Measurements from ENCODE around the gene B3GNT3.

GRCh38 chr19:17859533-17860330 lies 64.8 kb downstream of the B3GNT3 start, which contains the start of gene RPL18A:
- TF ChIP-seq CTCF (IDR thresholded peaks at IDR 0.05; ENCODE audit: insufficient read depth, low read depth, low read length), result peak; percentile 84
- no peak for TF ChIP-seq EZH2 (IDR thresholded peaks at IDR 0.05; ENCODE audit: insufficient read depth, low read length)

Data from astrocyte (in vitro differentiated cells and primary cell).